IPS DF 4.7 (cell line): Measurements from ENCODE around the gene LYST.
"Not testable (repeated sequence)": the region's sequence is repeated elsewhere in the genome, so short reads cannot be mapped to it uniquely, and the experiment has no call there.

Experiments
- DNase-seq: peaks from one replicate; pipeline ENCODE4 v3.0.0-alpha.2; 2013; ENCODE audit warnings: low spot score; ENCODE audit errors: extremely low read depth

LYST gene

DNA sequence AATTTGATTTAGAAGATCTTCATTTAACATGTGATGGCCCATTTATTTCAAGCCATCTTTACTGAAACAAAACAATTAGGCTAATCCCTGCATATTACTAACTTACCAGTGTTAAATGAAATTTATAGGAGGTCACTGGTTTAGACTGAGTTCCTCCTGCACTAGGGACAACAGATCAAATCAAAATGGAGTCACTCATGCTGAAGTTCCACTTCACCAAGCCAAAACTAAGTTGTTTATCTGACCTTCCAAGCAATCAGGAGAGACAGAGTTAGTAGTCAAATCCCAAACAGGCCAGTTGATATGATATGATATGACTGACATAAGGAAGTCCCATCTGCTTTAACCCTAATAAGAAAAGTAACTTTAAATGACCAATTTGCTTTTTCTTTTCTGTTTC is 4.8 kb downstream of the LYST start:
- DNase-seq, result no peak

DNA sequence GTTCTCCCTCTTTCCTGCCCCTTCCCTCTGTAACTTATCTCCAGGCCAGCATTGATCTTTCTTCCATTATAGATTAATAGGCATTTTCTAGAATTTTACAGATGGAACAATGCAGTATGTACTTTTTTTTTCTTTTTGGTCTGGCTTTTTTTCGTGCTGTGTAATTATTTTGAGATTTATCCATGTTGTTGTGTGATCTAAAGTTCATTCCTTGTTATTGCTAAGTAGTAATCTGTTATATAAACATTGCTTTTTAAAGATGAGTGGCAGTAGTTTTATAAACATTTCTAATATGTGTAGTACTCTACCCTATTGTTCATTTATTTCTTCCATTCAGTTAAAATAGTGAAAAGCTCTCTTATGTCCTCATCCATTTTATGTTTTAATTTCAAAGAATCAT is 5.9 kb downstream of the LYST start:
- no peak for DNase-seq

DNA sequence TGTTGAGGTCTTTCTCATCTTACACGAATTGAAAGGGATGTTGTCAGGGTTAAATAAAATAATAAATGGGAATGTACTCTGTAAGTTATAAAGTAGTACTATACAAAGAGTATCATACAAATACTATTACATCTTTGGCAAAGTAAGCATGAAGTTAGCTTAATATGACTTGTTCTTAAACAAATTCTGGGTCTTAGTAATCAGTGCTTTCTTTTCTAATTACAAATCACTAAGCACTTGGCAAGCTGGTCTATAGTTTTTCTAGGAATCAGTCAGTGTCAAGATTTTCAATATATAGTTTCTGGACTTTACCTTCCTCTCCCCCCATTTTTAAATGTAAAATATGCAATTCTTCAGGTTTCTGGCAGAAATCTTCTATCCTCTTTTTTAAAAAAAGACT is 6.9 kb downstream of the LYST start:
- DNase-seq, result no peak

DNA sequence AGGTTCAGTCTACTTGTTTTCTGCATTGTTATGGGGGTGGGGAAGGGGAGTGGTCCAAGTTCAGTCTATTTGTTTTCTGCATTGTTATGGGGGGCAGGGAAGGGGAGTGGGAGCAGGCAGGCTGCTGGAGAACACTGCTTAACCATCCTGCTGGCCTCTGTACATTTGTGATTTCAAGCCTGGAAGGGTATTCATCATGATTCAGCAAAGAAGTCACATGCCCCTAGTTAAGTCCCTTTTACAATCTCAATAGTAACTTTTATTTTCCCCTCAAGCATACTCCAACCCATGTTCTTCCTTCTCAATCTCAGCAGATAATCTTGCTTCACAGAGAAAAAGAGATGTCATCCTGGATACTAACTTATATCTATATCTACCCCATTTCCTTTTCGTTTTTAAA is 7.9 kb downstream of the LYST start:
- no peak for DNase-seq

GRCh38 chr1:235857756-235858155 is 8.9 kb downstream of the LYST start:
- DNase-seq, result no peak

DNA sequence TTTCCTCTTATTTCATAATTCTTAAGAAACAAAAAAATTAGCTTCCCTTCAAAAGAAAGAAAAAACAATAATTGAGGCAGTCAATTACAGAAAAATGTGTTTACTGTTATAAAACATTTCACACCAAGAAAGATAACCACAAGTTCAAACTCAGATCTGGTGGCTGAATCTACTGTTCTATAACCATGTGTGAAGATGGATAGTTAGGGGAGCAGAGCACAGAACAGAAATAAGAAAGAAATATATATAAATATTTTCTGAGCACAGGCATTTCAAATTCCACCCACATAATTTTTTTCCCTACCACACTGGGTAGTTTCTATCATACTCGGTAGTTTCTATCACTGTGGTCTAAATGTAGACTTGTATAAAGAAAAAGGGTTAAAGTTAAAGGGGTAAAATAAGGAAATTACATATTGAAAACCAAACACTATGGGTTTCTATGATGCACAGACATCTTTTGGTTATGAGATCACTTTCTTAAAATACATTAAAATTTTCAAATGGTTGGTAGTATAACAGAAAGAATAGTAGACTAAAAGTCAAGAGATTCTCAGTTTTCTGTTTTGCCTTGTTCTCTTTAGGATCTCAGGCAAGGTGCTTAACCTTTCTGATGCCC is 10.8 kb downstream of the LYST start:
- DNase-seq, result no peak

DNA sequence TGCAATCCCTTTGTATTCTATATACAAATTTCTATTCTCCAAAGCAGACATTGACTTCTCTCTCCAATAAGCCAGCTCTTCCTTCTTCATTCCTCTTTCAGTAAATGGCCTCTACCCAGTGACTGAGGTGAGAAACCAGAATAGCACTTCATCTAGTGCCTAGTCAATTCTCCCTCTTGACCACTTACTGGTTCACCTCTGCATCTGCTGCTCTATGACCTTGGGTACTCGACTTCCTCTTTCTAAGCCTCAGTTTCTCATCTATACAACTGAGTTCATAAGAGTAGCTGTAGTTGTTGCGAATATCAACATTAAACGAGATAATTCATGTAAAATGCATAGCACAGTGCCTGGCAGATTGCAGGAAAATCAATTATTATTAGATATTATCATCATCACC is 12.4 kb downstream of the LYST start:
- DNase-seq, result no peak

GRCh38 chr1:235853653-235854052 is 13.1 kb downstream of the LYST start:
- DNase-seq, result no peak

DNA sequence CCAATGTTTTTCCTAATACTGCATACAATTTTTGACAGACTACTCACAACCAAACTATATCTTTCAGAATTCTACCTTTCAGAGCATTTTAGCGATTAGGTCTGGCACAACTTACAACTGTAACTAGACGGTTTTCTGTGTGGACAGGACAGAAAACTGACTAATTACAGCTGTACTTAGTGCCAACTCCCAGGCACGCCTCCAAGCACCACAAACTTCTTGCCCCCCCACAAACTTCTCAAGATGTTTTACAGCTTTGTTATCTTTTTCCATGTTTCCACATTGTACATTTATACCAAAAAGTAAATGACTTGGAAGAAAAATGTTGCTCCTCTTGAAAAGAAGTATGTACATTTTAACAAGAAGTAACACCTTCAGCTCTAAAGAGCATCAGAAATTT is 13.8 kb downstream of the LYST start:
- no peak for DNase-seq

DNA sequence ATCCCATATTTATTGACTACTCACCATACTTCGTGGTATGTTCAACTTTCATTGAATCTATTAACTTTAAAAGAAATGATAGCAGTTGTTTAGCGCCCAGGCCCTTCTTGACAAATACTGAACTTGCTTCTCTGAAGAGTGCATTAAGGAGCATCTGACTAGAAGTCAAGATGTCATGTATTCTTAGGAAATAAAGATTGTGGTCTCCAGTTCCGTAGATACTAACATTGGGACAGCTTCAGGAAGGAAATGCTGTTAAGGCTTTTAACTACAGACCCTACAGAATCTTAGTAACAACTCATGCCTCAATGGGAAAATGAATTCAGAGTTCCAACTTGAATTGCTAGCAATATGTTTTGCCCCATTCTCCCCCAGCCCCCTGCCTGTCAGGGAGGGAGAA is 14.8 kb downstream of the LYST start:
- no peak for DNase-seq

DNA sequence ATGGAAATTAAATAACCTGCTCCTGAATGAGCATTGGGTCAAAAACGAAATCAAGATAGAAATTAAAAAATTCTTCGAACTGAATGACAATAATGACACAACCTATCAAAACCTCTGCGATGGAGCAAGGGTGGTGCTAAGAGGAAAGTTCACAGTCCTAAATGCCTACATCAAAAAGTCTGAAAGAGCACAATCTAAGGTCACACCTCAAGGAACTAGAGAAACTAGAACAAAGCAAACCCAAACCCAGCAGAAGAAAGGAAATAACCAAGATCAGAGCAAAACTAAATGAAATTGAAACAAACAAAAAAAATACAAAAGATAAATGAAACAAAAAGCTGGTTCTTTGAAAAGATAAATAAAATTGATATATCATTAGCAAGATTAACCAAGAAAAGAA is 18.5 kb downstream of the LYST start:
- DNase-seq, result not testable (repeated sequence)

GRCh38 chr1:235845656-235846107 is 21.0 kb downstream of the LYST start:
- not testable (repeated sequence) for DNase-seq

DNA sequence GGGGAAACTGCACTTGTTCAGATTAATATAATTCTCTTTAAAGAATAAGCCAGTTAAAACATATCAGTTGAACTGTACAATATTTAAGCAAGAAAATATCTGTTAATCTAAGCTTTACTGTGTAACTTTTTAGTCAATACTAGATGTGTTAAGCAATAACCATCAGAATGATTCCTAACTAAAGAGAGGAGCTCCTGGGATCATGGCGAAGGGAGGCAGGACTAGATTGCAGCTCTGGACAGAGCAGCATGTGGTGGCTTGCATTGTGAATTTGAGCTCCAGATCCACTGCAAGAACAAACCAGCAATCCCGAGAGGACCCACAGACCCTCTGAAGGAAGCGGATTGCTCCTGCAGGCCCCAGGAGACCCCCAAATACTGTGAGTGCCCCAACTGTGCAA is 21.9 kb downstream of the LYST start:
- DNase-seq, result no peak

- DNase-seq, result no peak
These were observed 23.2 kb downstream of the LYST start for GRCh38 chr1:235843461-235843961.

- no peak for DNase-seq
These were observed 24.7 kb downstream of the LYST start for GRCh38 chr1:235841938-235842545.

DNA sequence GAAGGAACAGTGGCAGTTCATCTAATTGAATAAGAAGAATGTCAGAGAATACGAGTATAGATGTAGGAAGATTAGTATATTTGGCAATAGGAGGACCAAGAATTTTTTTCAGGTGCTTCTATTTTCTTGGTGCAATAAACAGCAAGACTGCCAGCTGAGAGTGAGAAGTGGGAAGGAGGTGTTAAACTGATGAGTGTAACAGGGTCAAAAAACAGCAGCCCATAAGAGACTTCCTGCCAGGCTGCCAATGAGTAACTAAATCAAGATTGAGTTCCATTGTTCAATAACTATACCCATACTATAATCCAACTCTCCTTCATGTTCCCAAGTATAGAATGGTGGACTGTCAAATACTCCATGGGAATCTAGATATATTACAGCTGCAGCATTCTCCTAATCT is 28.7 kb downstream of the LYST start:
- no peak for DNase-seq

DNA sequence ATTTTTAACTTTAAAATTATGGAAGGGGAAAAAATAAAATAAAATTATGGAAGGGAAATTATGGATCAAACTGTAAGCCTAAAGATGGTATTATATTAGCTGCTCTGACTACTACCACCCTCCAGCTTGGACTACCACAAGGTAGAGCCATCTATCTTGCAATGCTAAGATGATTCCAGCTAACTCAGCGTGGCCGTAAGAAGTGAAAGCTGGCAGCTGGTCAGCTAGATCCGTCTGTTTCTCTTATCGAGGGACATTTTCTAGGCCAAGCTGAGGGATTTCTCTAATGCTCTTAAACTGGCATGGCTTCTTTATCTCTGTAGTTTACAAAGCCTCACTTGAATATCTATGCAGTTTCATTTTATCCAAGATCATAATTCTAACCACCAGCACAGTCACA is 31.5 kb downstream of the LYST start:
- no peak for DNase-seq

GRCh38 chr1:235834620-235835019 is 32.1 kb downstream of the LYST start:
- no peak for DNase-seq

DNA sequence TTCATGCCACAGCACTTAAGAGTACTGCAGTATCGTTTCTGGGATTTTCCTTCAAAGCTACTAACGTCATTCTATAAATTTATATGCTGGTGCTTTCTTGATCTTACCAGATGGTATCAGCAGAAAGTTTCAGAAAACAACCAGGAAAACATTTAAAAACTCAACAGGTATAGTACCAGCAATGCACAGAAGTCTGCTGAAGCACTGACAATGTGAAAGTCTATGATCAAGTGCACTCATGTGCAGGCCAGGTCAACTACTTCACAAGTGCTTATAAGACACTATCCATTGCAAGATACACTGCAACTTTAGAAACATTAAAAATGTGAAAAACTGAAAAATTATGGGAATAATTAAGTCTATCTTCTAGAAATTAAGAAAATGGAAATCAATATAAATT is 34.7 kb downstream of the LYST start:
- DNase-seq, result no peak

GRCh38 chr1:235831148-235831547 is 35.6 kb downstream of the LYST start:
- DNase-seq, result no peak

DNA sequence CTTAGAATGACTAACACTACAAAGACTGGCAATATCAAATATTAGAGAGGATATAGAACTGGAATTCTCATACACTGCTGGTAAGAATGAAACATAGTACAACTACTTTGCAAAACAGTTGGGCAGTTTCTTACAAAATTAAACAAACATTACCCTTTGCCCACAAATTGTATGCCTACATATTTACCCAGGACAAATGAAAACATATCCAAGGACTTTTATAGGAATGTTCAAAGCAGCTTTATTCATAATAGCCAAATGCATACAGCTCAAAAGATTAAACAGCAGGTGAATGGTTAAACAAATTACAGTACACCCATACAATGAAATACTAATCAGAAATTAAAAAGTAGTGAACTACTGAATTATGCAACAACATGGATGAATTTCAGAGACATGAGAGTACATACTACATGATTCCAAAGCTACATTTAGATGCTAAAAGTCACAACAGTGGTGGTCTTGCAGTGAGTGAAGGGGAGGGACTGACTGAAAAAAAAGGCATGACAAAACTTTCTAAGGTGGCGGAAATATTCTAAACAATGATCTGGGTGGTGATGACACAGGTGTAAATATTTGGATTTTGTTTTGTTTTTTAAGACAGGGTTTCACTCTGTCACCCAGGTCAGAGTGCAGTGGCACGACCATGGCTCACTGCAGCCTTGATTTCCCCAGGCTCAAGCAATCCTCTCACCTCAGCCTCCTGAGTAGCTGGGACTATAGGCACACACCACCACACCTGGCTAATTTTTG is 40.4 kb downstream of the LYST start:
- no peak for DNase-seq

DNA sequence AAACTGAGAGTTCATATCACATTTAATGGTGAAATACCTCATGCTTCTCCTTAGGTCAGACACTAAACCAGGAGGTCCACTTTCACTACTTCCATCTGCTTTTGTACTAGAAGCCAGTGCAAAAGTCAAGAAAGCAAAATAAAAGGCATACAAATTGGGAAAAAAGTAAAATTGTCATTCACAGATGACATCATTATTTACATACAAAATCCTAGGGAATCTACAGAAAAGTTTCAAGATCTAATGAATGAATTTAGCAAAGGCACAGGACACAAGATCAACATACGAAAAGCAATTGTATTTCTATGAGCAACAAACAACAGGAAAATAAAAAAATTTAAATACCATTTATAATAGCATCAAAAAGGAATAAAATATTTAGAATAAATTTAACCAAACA is 41.5 kb downstream of the LYST start:
- DNase-seq, result no peak

DNA sequence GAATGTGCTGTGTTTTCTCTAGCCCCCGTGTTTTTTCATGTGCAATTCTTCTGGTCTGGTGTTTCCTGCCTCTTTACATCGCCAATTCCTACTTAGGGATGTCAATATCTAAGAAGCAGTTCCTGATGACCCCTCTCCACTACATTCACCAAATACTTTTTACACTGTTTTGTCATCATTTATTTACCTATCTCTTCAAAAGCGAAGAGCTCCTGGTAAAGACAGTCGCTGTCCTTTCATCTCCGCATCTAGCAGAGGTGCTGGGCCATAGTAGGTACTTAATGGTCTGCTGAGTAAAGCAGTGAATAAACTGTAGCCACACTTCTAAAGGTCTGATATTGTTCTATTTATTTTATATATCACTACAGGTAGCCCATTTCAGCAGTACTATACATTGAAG is 43.0 kb downstream of the LYST start:
- no peak for DNase-seq
